Testis (tissue), 2 donors: Measurements from ENCODE around the gene GJB2.

Source experiments
- POLR2A ChIP-seq: fragments of 450-650 bp; IDR thresholded peaks from one replicate; pipeline ENCODE4 v1.6.1; 2017; ENCODE audit warnings: antibody characterized with exemption, mild to moderate bottlenecking, moderate library complexity
- TF ChIP-seq, protein P1 (sequence below), 3 experiments: fragments of 450-650 bp in 2 of 3; fragments of 200-600 bp in 1 of 3; sonication (generic) in 1 of 3; IDR thresholded peaks; one replicate each; pipeline ENCODE4 v1.5.1; 2016 to 2019; ENCODE audit warnings: antibody characterized with exemption in 3 of 3, mild to moderate bottlenecking in 2 of 3, moderate library complexity in 1 of 3

GRCh38 chr13:20161275-20161950, 31.3 kb downstream of the GJB2 start:
- TF ChIP-seq POLR2A = no peak
- TF ChIP-seq, protein P1, sequence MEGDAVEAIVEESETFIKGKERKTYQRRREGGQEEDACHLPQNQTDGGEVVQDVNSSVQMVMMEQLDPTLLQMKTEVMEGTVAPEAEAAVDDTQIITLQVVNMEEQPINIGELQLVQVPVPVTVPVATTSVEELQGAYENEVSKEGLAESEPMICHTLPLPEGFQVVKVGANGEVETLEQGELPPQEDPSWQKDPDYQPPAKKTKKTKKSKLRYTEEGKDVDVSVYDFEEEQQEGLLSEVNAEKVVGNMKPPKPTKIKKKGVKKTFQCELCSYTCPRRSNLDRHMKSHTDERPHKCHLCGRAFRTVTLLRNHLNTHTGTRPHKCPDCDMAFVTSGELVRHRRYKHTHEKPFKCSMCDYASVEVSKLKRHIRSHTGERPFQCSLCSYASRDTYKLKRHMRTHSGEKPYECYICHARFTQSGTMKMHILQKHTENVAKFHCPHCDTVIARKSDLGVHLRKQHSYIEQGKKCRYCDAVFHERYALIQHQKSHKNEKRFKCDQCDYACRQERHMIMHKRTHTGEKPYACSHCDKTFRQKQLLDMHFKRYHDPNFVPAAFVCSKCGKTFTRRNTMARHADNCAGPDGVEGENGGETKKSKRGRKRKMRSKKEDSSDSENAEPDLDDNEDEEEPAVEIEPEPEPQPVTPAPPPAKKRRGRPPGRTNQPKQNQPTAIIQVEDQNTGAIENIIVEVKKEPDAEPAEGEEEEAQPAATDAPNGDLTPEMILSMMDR (IDR thresholded peaks at IDR 0.05) = no peak
